ENCODE measurements around the gene DCHS2.

DCHS2 gene

GRCh38 chr4:154399259-154399974 is 92.2 kb downstream of the DCHS2 start:
- DNase-seq (ENCODE audit: low read depth, low spot score): no peak

GRCh38 chr4:154390324-154390723 is 101.3 kb downstream of the DCHS2 start:
- DNase-seq (ENCODE audit: low read depth, low spot score): no peak

- DNase-seq (ENCODE audit: low read depth, low spot score): no peak
Measured at GRCh38 chr4:154389148-154389547, 102.5 kb downstream of the DCHS2 start.

GRCh38 chr4:154384012-154384411 is 107.6 kb downstream of the DCHS2 start:
- no peak for DNase-seq (ENCODE audit: low read depth, low spot score)

GRCh38 chr4:154376486-154376885 is 115.1 kb downstream of the DCHS2 start:
- no peak for DNase-seq (ENCODE audit: low read depth, low spot score)

GRCh38 chr4:154368060-154368459 is 123.5 kb downstream of the DCHS2 start:
- no peak for DNase-seq (ENCODE audit: low read depth, low spot score)

GRCh38 chr4:154367659-154368058 is 123.9 kb downstream of the DCHS2 start:
- DNase-seq (ENCODE audit: low read depth, low spot score): no peak

- DNase-seq (ENCODE audit: low read depth, low spot score): no peak
Measured at GRCh38 chr4:154366956-154367355, 124.6 kb downstream of the DCHS2 start.

GRCh38 chr4:154364066-154364845 is 127.3 kb downstream of the DCHS2 start:
- no peak for DNase-seq (ENCODE audit: low read depth, low spot score)

GRCh38 chr4:154361450-154361849 is 130.1 kb downstream of the DCHS2 start:
- no peak for DNase-seq (ENCODE audit: low read depth, low spot score)

GRCh38 chr4:154360491-154360890 is 131.1 kb downstream of the DCHS2 start:
- no peak for DNase-seq (ENCODE audit: low read depth, low spot score)

GRCh38 chr4:154354883-154355282 is 136.7 kb downstream of the DCHS2 start:
- DNase-seq (ENCODE audit: low read depth, low spot score): no peak

- no peak for DNase-seq (ENCODE audit: low read depth, low spot score)
Measured at GRCh38 chr4:154349829-154350228, 141.8 kb downstream of the DCHS2 start.

GRCh38 chr4:154348657-154349056 is 142.9 kb downstream of the DCHS2 start:
- DNase-seq (ENCODE audit: low read depth, low spot score): no peak

- no peak for DNase-seq (ENCODE audit: low read depth, low spot score)
Measured at GRCh38 chr4:154345359-154345758, 146.2 kb downstream of the DCHS2 start.

GRCh38 chr4:154344686-154345085 is 146.9 kb downstream of the DCHS2 start:
- DNase-seq (ENCODE audit: low read depth, low spot score): no peak

GRCh38 chr4:154343651-154344050 is 147.9 kb downstream of the DCHS2 start:
- DNase-seq (ENCODE audit: low read depth, low spot score): no peak

- DNase-seq (ENCODE audit: low read depth, low spot score): no peak
Measured at GRCh38 chr4:154341448-154341847, 150.2 kb downstream of the DCHS2 start.

- no peak for DNase-seq (ENCODE audit: low read depth, low spot score)
Measured at GRCh38 chr4:154335588-154335987, 156.0 kb downstream of the DCHS2 start.

GRCh38 chr4:154332681-154333421 is 158.7 kb downstream of the DCHS2 start:
- DNase-seq (ENCODE audit: low read depth, low spot score): no peak

GRCh38 chr4:154329939-154330338 is 161.7 kb downstream of the DCHS2 start:
- DNase-seq (ENCODE audit: low read depth, low spot score): no peak

GRCh38 chr4:154329268-154329868 is 162.2 kb downstream of the DCHS2 start:
- no peak for DNase-seq (ENCODE audit: low read depth, low spot score)
